Endothelial cell of umbilical vein (primary cell): ENCODE measurements around the gene CC2D2A. TPM values are rescaled to one million over a fixed set of nuclear protein-coding genes. Genes with fewer than 3 reads are reported as not detected.

Experiments
- BruUV-seq: library from RNA; stranded (reverse); fragments of 400-500 nt; replicated peaks from 2 replicates; lab custom pipeline; 2021; lab: Mats Ljungman, UMichigan
- CTCF ChIA-PET: fragments of 300-600, 350-600 bp; sonication (Branson Sonifier 250); formaldehyde crosslinking; loops from one replicate; lab custom pipeline; 2021; ENCODE audit warnings: antibody characterized with exemption, inconsistent platforms; lab: Charles Lee
- POLR2A ChIA-PET: fragments of 300-600, 350-600 bp; sonication (Branson Sonifier 250); formaldehyde crosslinking; loops from one replicate; lab custom pipeline; 2021; ENCODE audit warnings: antibody characterized with exemption, inconsistent platforms; lab: Charles Lee
- DNase-seq: peaks from one replicate; pipeline ENCODE4 v3.0.0-alpha.2; 2011; ENCODE audit warnings: low read depth, low spot score
- FAIRE-seq: peaks from 2 replicates; lab custom pipeline; 2011; peaks lifted over from hg19 to GRCh38; lab: Jason Lieb, UNC
- H2AFZ ChIP-seq: 2 replicates; pipeline ENCODE4 v1.6.0; 2012; ENCODE audit warnings: low read depth, low read length, control low read depth, inconsistent platforms
- H3K27ac ChIP-seq: 2 replicates; pipeline ENCODE4 v1.5.1; 2011; ENCODE audit warnings: low read depth, mild to moderate bottlenecking, control low read depth, low read length, moderate library complexity; ENCODE audit not compliant: insufficient read depth
- H3K27me3 ChIP-seq, 2 experiments: 2 replicates each; pipeline versions ENCODE4 v1.6.0 to v1.6.1; 2011; ENCODE audit warnings: low read length in 2 of 2, mixed read lengths in 1 of 2; ENCODE audit not compliant: control insufficient read depth in 2 of 2, insufficient read depth in 2 of 2
- H3K36me3 ChIP-seq, 2 experiments: 2 replicates in 1 of 2; 3 replicates in 1 of 2; pipeline ENCODE4 v1.5.1; 2011; ENCODE audit warnings: low read length in 2 of 2, mild to moderate bottlenecking in 1 of 2, moderate library complexity in 1 of 2; ENCODE audit not compliant: control insufficient read depth in 2 of 2, insufficient read depth in 2 of 2; ENCODE audit errors: extremely low read depth in 1 of 2
- H3K4me1 ChIP-seq: 3 replicates; pipeline ENCODE4 v1.5.1; 2011; ENCODE audit warnings: mild to moderate bottlenecking, low read length; ENCODE audit not compliant: control insufficient read depth, insufficient read depth; ENCODE audit errors: extremely low read depth
- H3K4me2 ChIP-seq: 2 replicates; pipeline ENCODE4 v1.6.1; 2011; ENCODE audit warnings: low read length, control low read depth, mixed read lengths; ENCODE audit not compliant: insufficient read depth
- H3K4me3 ChIP-seq, 3 experiments: fragments of 200-600 bp in 1 of 3; sonication (generic), shearing (Covaris generic) in 1 of 3; replicated peaks in 1 of 3; 2 replicates each; pipeline ENCODE4 v1.5.1; 2011 to 2016; ENCODE audit warnings: control low read depth in 3 of 3, low read length in 3 of 3, mild to moderate bottlenecking in 2 of 3, inconsistent platforms in 1 of 3, low read depth in 1 of 3, moderate library complexity in 1 of 3; ENCODE audit not compliant: insufficient read depth in 1 of 3
- H3K79me2 ChIP-seq: 2 replicates; pipeline ENCODE4 v1.6.0; 2012; ENCODE audit warnings: low read length, inconsistent platforms; ENCODE audit not compliant: control insufficient read depth, insufficient read depth
- H3K9ac ChIP-seq: replicated peaks from 2 replicates; pipeline ENCODE3; 2011; ENCODE audit warnings: low read length, control low read depth; ENCODE audit not compliant: insufficient read depth; ENCODE audit errors: extremely low read depth
- H3K9me1 ChIP-seq: replicated peaks from 3 replicates; pipeline ENCODE4 v1.6.0; 2011; ENCODE audit warnings: mild to moderate bottlenecking, low read length; ENCODE audit not compliant: control insufficient read depth, insufficient read depth; ENCODE audit errors: extremely low read depth
- H3K9me3 ChIP-seq: replicated peaks from 2 replicates; pipeline ENCODE4 v1.5.1; 2012; ENCODE audit warnings: low read length, inconsistent platforms; ENCODE audit not compliant: control insufficient read depth, insufficient read depth
- H4K20me1 ChIP-seq: replicated peaks from 2 replicates; pipeline ENCODE3; 2011; ENCODE audit warnings: mild to moderate bottlenecking, low read length; ENCODE audit not compliant: control insufficient read depth, insufficient read depth; ENCODE audit errors: extremely low read depth
- EZH2 ChIP-seq: IDR thresholded peaks from 2 replicates; pipeline ENCODE4 v1.6.1; 2012; ENCODE audit warnings: borderline replicate concordance, low read depth, mild to moderate bottlenecking, moderate library complexity, low read length, inconsistent platforms; ENCODE audit not compliant: severe bottlenecking
- FOS ChIP-seq: IDR thresholded peaks from 2 replicates; pipeline ENCODE4 v1.6.1; 2011; ENCODE audit warnings: mild to moderate bottlenecking, low read length, moderate library complexity, borderline replicate concordance; ENCODE audit not compliant: insufficient read depth
- GATA2 ChIP-seq: IDR thresholded peaks from 2 replicates; pipeline ENCODE4 v1.7.0; 2011; ENCODE audit warnings: low read depth, mild to moderate bottlenecking, moderate library complexity, mixed read lengths, low read length; ENCODE audit not compliant: insufficient read length, insufficient read depth
- JUN ChIP-seq: IDR thresholded peaks from 2 replicates; pipeline ENCODE4 v1.6.1; 2011; ENCODE audit warnings: borderline replicate concordance, low read depth; ENCODE audit not compliant: insufficient read length, insufficient read depth
- MAX ChIP-seq: IDR thresholded peaks from 2 replicates; pipeline ENCODE4 v1.6.1; 2011; ENCODE audit not compliant: insufficient read depth, insufficient read length
- MYC ChIP-seq: IDR thresholded peaks from one replicate; pipeline ENCODE4 v1.6.1; 2011; ENCODE audit warnings: mild to moderate bottlenecking, low read depth, low read length
- POLR2A ChIP-seq: IDR thresholded peaks from 2 replicates; pipeline ENCODE4 v1.6.1; 2012; ENCODE audit warnings: low read depth, mild to moderate bottlenecking, control low read depth, low read length
- POLR2AphosphoS5 ChIP-seq: IDR thresholded peaks from 2 replicates; pipeline ENCODE4 v1.6.1; 2012; ENCODE audit warnings: low read depth, mild to moderate bottlenecking, control low read depth, low read length, moderate library complexity; ENCODE audit not compliant: insufficient read depth
- dilution Hi-C: fragments of 300-500 bp; cut with MboI; formaldehyde crosslinking; loops from one replicate; pipeline ENCODE4 v1.15.0; 2019; ENCODE audit warnings: low sequenced_read_pairs; ENCODE audit not compliant: extremely low pct_ligation_motif_present
- intact Hi-C: fragments of 100-400 bp; cut with micrococcal nuclease; formaldehyde crosslinking; loops from one replicate; pipeline ENCODE4 v1.10.0; 2022
- polyA plus RNA-seq, 4 experiments: library from polyadenylated mRNA; depleted of rRNA in 3 of 4; stranded (reverse) in 3 of 4; unstranded in 1 of 4; fragments of >200 nt; gene quantifications; 2 replicates each; pipeline versions ENCODE4 v1.2.1 to v1.2.3, GENCODE V29; 2011 to 2012; ENCODE audit warnings: missing spikeins in 1 of 4
- total RNA-seq: library from RNA; stranded (reverse); gene quantifications from 2 replicates; pipeline ENCODE4 v1.2.3, GENCODE V29; 2021
- TF ChIP-seq, protein P1 (sequence below), 2 donors: IDR thresholded peaks; 1 replicate in 1 of 2; 2 replicates in 1 of 2; pipeline ENCODE4 v1.5.1; 2011; ENCODE audit warnings: low read length in 2 of 2, mild to moderate bottlenecking in 2 of 2, moderate library complexity in 2 of 2, control low read depth in 1 of 2, inconsistent platforms in 1 of 2, low read depth in 1 of 2; ENCODE audit not compliant: insufficient read depth in 1 of 2; ENCODE audit errors: extremely low read depth in 1 of 2

Gene CC2D2A
- total and polyA plus RNA-seq, 2 donors (not counting 3 experiments of a cell fraction or from before 2014, with no cell fraction given): 10.2 to 22.4 TPM

GRCh38 chr4:15443371-15444160, 26.1 kb upstream of the CC2D2A start:
- no peaks in the 10 kb centered on the region for H3K9me1 ChIP-seq
- no TSS peak for BruUV-seq
- no peak for DNase-seq
- intact Hi-C loops: no loop called here
- no peaks in the 10 kb centered on the region for H4K20me1 ChIP-seq
- no peak overlapping the region for H3K4me3 ChIP-seq
- FAIRE-seq: no peak
- dilution Hi-C loops: no loop called here
- ChIA-PET CTCF (interaction anchor here (1.5 kb wide), 1 partner anchor 14 kb away, joined by 4 read pairs; no protein-coding TSS in a partner anchor), POLR2A (no interaction called here)
- H3K79me2 ChIP-seq: no peaks in the 10 kb centered on the region
- no peaks in the 10 kb centered on the region for H3K4me1 ChIP-seq
- H3K27me3 ChIP-seq: peaks cover 0 to 2% of the 10 kb centered on the region in 2 experiments
- TF ChIP-seq FOS (no peak), EZH2 (no peak), GATA2 (no peak), POLR2A (no peak), JUN (no peak), MYC (no peak), POLR2AphosphoS5 (no peak), MAX (no peak)
- TF ChIP-seq, protein P1, sequence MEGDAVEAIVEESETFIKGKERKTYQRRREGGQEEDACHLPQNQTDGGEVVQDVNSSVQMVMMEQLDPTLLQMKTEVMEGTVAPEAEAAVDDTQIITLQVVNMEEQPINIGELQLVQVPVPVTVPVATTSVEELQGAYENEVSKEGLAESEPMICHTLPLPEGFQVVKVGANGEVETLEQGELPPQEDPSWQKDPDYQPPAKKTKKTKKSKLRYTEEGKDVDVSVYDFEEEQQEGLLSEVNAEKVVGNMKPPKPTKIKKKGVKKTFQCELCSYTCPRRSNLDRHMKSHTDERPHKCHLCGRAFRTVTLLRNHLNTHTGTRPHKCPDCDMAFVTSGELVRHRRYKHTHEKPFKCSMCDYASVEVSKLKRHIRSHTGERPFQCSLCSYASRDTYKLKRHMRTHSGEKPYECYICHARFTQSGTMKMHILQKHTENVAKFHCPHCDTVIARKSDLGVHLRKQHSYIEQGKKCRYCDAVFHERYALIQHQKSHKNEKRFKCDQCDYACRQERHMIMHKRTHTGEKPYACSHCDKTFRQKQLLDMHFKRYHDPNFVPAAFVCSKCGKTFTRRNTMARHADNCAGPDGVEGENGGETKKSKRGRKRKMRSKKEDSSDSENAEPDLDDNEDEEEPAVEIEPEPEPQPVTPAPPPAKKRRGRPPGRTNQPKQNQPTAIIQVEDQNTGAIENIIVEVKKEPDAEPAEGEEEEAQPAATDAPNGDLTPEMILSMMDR (IDR thresholded peaks at IDR 0.05; ENCODE audit: extremely low read depth in 1 of 2, insufficient read depth in 1 of 2, low read depth in 1 of 2, low read length in 2 of 2): no peak
- no peaks in the 10 kb centered on the region for H3K9me3 ChIP-seq
- no peak overlapping the region for H2AFZ ChIP-seq
- H3K4me2 ChIP-seq: no peak overlapping the region
- no peak overlapping the region for H3K27ac ChIP-seq
- H3K36me3 ChIP-seq: no peaks in the 10 kb centered on the region
- H3K9ac ChIP-seq: no peak overlapping the region
